H1 (cell line): ENCODE measurements around the gene CRYBG3.

ENCODE experiments used
- EP300 ChIP-seq, 2 experiments: IDR thresholded peaks; 1 replicate in 1 of 2; 2 replicates in 1 of 2; pipeline ENCODE4 v1.6.1; 2011 to 2012; ENCODE audit warnings: low read depth in 2 of 2, low read length in 2 of 2, mild to moderate bottlenecking in 2 of 2, borderline replicate concordance in 1 of 2, inconsistent platforms in 1 of 2, moderate library complexity in 1 of 2
- EZH2 ChIP-seq: fragments of 200-600 bp; sonication (generic); IDR thresholded peaks from 2 replicates; pipeline ENCODE4 v1.7.1; 2012; ENCODE audit warnings: low read depth, mild to moderate bottlenecking, moderate library complexity, low read length, inconsistent platforms; ENCODE audit not compliant: severe bottlenecking
- JUND ChIP-seq: IDR thresholded peaks from 2 replicates; pipeline ENCODE4 v1.6.1; 2011; ENCODE audit warnings: mild to moderate bottlenecking, improper control_type of control experiment, low read length
- SIN3A ChIP-seq, 2 experiments: IDR thresholded peaks in 1 of 2; conservative IDR thresholded peaks in 1 of 2; 2 replicates each; pipeline ENCODE4 v1.6.1; 2011 to 2012; ENCODE audit warnings: low read length in 2 of 2, improper control_type of control experiment in 1 of 2, low read depth in 1 of 2, mild to moderate bottlenecking in 1 of 2
- SIRT6 ChIP-seq: IDR thresholded peaks from one replicate; pipeline ENCODE4 v1.7.1; 2012; ENCODE audit warnings: low read length, inconsistent platforms
- SP2 ChIP-seq: IDR thresholded peaks from 2 replicates; pipeline ENCODE4 v1.6.1; 2012; ENCODE audit warnings: mild to moderate bottlenecking, low read length, inconsistent platforms
- YY1 ChIP-seq: IDR thresholded peaks from 2 replicates; pipeline ENCODE4 v1.6.1; 2011; ENCODE audit warnings: low read depth, mild to moderate bottlenecking, low read length
- TF ChIP-seq, protein P1 (sequence below): IDR thresholded peaks from 2 replicates; pipeline ENCODE4 v1.6.1; 2011; ENCODE audit warnings: low read length, improper control_type of control experiment
- TF ChIP-seq, protein P2 (sequence below), 3 experiments: IDR thresholded peaks; 1 replicate in 2 of 3; 2 replicates in 1 of 3; pipeline versions ENCODE4 v1.5.1 to v1.6.1; 2011; ENCODE audit warnings: low read length in 3 of 3, mild to moderate bottlenecking in 3 of 3, inconsistent platforms in 2 of 3, low read depth in 1 of 3, moderate library complexity in 1 of 3; ENCODE audit not compliant: insufficient read depth in 1 of 3; ENCODE audit errors: control extremely low read depth in 1 of 3

DNA sequence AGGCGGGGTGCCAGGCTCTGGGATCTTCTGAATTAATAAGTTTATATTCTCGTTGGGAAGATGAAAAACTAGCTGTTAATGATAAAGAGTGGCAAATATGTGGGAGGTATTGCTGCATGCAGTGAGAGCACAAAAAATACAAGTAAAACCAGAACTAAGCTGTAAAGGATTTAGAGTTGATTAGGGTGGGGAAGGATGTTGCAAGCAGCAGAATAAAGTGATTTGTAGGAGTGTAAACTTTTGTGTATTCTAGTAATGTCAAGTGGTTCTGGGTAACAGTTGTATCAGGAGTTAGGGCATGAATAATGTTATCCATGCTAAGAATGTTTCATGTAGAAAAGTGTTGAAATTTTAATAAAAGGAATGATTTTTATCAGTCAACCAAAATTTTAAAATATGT is 18.1 kb downstream of the CRYBG3 start:
- TF ChIP-seq YY1 = no peak
- TF ChIP-seq EZH2 = no peak
- TF ChIP-seq SIN3A (conservative IDR thresholded peaks at IDR 0.05 in 1 of 2, IDR thresholded peaks at IDR 0.05 in 1 of 2; ENCODE audit: low read depth in 1 of 2, low read length in 2 of 2) = no peak
- no peak for TF ChIP-seq EP300 (IDR thresholded peaks at IDR 0.05; ENCODE audit: borderline replicate concordance in 1 of 2, low read depth in 2 of 2, low read length in 2 of 2)
- TF ChIP-seq, protein P1, sequence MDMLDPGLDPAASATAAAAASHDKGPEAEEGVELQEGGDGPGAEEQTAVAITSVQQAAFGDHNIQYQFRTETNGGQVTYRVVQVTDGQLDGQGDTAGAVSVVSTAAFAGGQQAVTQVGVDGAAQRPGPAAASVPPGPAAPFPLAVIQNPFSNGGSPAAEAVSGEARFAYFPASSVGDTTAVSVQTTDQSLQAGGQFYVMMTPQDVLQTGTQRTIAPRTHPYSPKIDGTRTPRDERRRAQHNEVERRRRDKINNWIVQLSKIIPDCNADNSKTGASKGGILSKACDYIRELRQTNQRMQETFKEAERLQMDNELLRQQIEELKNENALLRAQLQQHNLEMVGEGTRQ = no peak
- TF ChIP-seq, protein P2, sequence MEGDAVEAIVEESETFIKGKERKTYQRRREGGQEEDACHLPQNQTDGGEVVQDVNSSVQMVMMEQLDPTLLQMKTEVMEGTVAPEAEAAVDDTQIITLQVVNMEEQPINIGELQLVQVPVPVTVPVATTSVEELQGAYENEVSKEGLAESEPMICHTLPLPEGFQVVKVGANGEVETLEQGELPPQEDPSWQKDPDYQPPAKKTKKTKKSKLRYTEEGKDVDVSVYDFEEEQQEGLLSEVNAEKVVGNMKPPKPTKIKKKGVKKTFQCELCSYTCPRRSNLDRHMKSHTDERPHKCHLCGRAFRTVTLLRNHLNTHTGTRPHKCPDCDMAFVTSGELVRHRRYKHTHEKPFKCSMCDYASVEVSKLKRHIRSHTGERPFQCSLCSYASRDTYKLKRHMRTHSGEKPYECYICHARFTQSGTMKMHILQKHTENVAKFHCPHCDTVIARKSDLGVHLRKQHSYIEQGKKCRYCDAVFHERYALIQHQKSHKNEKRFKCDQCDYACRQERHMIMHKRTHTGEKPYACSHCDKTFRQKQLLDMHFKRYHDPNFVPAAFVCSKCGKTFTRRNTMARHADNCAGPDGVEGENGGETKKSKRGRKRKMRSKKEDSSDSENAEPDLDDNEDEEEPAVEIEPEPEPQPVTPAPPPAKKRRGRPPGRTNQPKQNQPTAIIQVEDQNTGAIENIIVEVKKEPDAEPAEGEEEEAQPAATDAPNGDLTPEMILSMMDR (IDR thresholded peaks at IDR 0.05; ENCODE audit: control extremely low read depth in 1 of 3, insufficient read depth in 1 of 3, low read depth in 1 of 3, low read length in 3 of 3) = no peak
- no peak for TF ChIP-seq SP2
- TF ChIP-seq SIRT6 = no peak
- TF ChIP-seq JUND = no peak
